MG63 (cell line): ENCODE measurements around the gene AFF3. TPM values are rescaled to one million over a fixed set of nuclear protein-coding genes. Genes with fewer than 3 reads are reported as not detected.

ENCODE experiments used
- DNase-seq: peaks from one replicate; pipeline ENCODE4 v3.0.0-alpha.2; 2020
- H3K27me3 ChIP-seq: fragments of 250-450 bp; sonication (Bioruptor Pico); 2 replicates; pipeline ENCODE4 v1.5.1; 2020; ENCODE audit warnings: mild to moderate bottlenecking, moderate library complexity
- H3K36me3 ChIP-seq: fragments of 250-450 bp; sonication (Bioruptor Pico); 2 replicates; pipeline ENCODE4 v1.5.1; 2020; ENCODE audit warnings: mild to moderate bottlenecking, moderate library complexity
- H3K4me3 ChIP-seq: fragments of 250-450 bp; sonication (Bioruptor Pico); 2 replicates; pipeline ENCODE4 v1.5.1; 2020; ENCODE audit warnings: mild to moderate bottlenecking, moderate library complexity
- H3K9me3 ChIP-seq: fragments of 250-450 bp; sonication (Bioruptor Pico); 2 replicates; pipeline ENCODE4 v1.5.1; 2020; ENCODE audit warnings: mild to moderate bottlenecking, moderate library complexity
- total RNA-seq: library from RNA; depleted of rRNA; stranded (reverse); fragments of >200 nt; shearing (Covaris generic); gene quantifications from 2 replicates; pipeline ENCODE4 v1.2.3, GENCODE V29; 2014; ENCODE audit warnings: low replicate concordance

Gene AFF3
- total RNA-seq, 1 experiment from 2014 or later = 6.1 TPM

DNA sequence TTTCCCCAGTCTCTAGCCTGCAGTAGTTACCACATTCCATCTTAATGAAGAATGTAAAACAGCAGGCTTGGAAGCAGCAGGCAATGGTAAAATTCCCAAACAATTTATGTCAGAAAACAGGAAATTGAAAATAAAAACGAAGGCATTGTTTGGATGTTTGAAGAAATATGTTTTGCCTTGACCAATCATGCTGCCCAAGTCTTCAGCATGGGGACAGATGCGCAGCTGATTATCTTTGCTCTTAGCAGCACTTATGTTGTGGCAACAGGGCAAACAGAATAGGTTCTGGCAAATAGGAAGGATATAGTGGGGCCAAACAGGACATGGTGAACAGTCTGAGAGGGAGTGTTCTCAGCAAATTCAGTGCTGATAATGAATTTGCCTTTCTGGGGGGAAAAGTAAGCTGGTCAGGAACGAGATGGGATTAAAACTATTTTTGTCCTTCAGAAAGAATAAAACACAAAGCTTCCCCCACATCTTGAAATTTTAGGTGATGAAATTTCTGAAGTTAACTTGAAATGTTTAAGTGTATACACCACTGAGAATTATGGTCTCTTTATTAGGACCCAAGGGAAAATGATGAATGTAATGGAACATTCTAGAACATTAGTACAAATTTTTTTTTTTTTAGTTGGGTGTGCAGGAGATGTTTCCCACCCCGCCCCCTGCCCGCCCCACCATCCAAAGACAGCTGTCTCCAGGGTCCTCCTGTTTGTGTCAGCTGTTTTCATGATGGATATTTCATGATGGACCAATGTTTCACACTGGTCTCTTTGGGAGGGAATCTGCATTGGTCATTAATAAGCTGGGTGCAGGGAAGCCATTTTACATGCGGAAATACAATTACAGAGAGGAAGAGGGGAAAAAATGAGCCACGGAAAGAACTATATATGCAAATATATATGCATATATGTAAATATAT is 413.0 kb downstream of the AFF3 start:
- H3K36me3 ChIP-seq = no peaks in the 10 kb centered on the region
- no peaks in the 10 kb centered on the region for H3K27me3 ChIP-seq
- H3K9me3 ChIP-seq = no peaks in the 10 kb centered on the region
- no peak for DNase-seq
- H3K4me3 ChIP-seq = no peak overlapping the region

DNA sequence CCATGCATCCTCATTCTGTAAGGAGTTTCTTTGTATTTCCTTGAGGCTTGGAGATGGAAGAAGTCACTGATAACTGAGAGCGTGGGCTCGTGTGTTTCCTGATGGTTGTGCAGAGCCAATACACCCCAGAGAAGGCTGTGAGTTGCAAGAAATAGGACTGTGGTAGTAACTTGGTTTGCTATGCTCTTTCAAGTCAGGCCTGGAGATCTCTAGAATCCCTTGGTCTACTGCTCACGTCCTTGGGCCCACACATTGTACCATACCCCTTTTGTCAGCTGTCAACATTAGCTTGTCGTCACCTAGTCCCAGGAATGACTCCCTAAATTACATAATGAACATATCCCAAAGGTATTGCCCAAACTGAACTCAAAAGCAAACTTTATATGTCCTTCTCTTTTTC is 414.2 kb downstream of the AFF3 start:
- H3K9me3 ChIP-seq = no peaks in the 10 kb centered on the region
- no peaks in the 10 kb centered on the region for H3K27me3 ChIP-seq
- no peak overlapping the region for H3K4me3 ChIP-seq
- no peak for DNase-seq
- H3K36me3 ChIP-seq = no peaks in the 10 kb centered on the region

DNA sequence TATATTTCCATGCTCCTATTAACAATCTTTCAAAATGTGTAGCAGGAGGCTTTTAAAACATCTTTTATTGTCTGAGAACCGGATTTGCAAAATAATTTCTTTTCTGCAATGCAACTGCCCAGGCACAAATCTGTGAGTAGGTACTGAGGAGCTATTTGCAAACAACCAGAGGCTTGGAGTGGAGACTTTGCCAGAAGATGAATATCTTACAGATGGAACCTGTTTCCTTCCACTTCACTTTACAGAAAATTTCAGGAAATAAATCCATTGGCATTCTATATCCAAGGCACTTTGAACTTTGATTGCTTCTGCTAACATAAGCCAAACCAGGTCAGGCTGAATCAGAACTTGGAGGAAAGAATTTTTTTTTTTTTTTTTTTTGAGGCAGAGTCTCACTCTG is 415.2 kb downstream of the AFF3 start:
- peaks cover 4% of the 10 kb centered on the region; the same call in 1 of the 2 replicates for H3K9me3 ChIP-seq

DNA sequence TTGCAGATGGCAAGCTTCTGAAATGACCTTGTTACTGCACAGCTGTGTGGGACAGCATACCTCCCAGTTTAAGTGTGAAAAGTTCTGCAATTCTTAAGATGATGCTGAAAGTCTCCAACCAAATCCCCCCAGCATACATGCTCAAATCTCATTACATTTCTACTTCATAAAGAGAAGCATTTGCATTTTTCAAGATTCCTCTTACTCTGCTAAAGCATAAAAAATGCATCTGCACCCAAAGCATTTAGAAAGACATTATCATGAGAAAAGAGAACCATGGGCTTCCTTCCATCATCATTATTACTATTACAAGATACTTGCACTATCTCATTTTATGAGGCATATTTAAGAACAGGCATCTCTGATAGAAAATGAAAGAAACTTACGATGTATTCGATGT is 415.7 kb downstream of the AFF3 start:
- Histone ChIP-seq H3K36me3 (no peaks in the 10 kb centered on the region), H3K4me3 (no peak overlapping the region), H3K9me3 (peaks cover 9% of the 10 kb centered on the region), H3K27me3 (no peaks in the 10 kb centered on the region)
- no peak for DNase-seq

More for the DNA sequence above, 415.2 kb downstream of the AFF3 start:
- Histone ChIP-seq H3K36me3 (no peaks in the 10 kb centered on the region), H3K4me3 (no peak overlapping the region), H3K27me3 (no peaks in the 10 kb centered on the region)
- no peak for DNase-seq

DNA sequence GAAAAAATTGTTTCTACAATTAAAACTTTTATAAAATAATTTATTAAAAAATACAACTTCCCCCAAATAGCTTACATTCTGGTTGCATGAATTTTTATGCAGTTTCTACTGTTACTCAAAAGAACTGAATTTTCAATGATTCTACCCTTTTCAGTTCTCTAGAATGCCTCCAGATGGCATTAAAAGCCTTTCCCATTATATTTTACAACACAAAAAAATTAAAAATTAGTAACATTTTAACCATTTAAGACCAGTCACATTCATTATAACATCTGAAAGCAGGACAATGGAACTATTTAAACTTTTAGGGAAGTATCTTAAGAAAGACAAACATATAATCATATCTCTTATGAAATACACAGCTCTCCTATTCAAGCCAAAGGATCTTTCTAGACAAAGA is 416.6 kb downstream of the AFF3 start:
- Histone ChIP-seq H3K4me3 (no peak overlapping the region), H3K27me3 (no peaks in the 10 kb centered on the region), H3K9me3 (peaks cover 10% of the 10 kb centered on the region), H3K36me3 (no peaks in the 10 kb centered on the region)
- no peak for DNase-seq

DNA sequence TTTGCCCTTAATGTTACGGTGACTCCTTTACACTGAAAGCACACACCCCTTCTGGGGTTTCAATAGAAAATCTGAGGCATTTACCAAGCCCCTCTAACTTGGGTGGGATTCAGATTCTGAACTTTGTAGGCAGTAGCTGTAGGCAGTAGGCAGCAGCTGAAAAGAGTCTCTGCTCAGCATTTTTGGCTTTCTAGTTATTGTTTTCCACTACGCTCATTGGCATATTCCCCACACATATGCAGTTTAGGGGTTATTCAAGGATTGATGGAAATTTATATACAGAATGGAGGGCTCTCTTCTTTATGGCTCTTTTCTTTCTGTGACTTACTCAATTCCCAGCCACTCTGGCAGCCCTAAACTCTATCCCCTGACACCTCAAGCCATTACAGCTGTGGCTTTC is 419.9 kb downstream of the AFF3 start:
- Histone ChIP-seq H3K27me3 (no peaks in the 10 kb centered on the region), H3K9me3 (peaks cover 10% of the 10 kb centered on the region), H3K4me3 (no peak overlapping the region), H3K36me3 (no peaks in the 10 kb centered on the region)
- DNase-seq = no peak

DNA sequence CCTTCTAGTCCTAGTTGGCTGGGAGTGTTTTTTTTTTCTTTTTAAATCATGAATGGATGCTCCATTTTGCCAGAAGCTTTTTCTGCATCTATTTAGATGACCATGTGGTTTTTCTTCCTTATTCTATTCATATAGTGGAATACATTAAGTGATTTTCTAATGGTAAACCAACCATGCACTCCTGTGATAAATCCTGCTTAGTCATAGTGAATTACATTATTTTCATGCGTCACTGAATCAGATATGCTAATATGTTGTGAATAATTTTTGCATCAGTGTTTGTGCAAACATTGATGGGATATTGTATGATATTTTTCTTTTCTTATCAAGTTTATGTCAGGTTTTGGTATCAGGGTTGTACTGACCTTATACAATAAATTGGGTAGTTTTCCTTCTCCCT is 423.3 kb downstream of the AFF3 start:
- no peak for DNase-seq
- H3K27me3 ChIP-seq = no peaks in the 10 kb centered on the region
- no peak overlapping the region for H3K4me3 ChIP-seq
- no peaks in the 10 kb centered on the region for H3K36me3 ChIP-seq
- peaks cover 10% of the 10 kb centered on the region for H3K9me3 ChIP-seq

DNA sequence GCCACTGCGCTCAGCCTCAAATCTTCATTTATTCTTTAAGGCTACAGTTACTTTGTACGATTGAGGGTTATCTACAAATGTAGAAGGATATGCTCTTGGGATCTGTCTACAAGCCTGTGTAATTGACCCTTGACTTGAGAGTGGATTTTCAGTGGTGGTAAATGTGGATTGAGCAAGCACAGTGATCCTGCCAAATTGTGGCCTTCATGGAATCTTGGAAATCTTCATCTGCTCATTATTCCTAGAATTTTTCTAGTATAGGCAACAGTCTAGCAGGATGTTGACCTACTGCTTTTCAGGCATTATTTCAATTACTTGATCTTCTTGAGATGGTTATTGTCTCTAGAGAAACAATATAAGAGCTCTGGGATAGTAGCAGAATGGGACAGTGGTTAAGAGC is 426.4 kb downstream of the AFF3 start:
- Histone ChIP-seq H3K27me3 (no peaks in the 10 kb centered on the region), H3K9me3 (0 out of 2 replicates have a peak, but pooled peaks cover under 1% of the 10 kb centered on the region), H3K36me3 (no peaks in the 10 kb centered on the region), H3K4me3 (no peak overlapping the region)
- no peak for DNase-seq

DNA sequence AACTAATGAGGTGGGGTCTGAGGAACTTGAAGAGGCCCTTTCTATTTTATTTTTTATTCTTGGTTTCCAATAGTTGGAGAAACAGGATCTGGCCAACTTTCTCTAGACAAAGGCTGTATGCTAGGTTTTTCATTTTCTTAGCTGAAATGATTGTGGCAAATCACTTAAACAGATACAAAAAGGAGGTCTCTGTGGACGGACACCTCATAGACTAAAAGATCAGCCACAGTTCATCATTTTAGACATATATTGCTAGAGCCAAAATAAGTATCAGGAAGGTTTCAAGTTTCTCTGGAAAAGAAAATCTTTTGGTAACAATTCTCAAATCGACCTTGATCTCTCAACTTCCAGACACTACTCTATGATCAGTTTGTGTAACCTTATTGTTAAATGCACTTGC is 428.0 kb downstream of the AFF3 start:
- no peaks in the 10 kb centered on the region for H3K9me3 ChIP-seq

DNA sequence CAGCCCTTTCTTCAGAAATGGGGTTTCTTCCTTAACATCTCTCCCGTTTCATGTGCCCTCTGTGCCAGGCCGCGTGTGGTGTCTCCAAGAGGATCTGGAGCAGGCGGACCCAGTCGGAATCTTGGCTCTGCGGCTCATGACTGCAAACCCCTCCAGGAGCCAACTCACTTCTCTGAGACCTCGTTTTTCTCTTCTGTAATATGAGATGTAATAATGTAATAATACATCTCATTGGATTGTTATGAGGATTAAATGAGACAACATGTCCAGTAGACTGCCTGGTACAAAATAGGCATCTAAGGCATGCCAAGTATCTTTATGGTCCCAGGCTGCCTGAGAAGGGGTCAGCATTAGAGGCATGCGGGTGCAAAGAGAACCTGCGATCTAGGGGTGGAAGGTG is 431.2 kb downstream of the AFF3 start:
- Histone ChIP-seq H3K9me3 (no peaks in the 10 kb centered on the region), H3K27me3 (no peaks in the 10 kb centered on the region), H3K4me3 (no peak overlapping the region), H3K36me3 (no peaks in the 10 kb centered on the region)
- no peak for DNase-seq

More for the DNA sequence above, 428.0 kb downstream of the AFF3 start:
- DNase-seq = no peak
- Histone ChIP-seq H3K4me3 (no peak overlapping the region), H3K36me3 (no peaks in the 10 kb centered on the region), H3K27me3 (no peaks in the 10 kb centered on the region)

DNA sequence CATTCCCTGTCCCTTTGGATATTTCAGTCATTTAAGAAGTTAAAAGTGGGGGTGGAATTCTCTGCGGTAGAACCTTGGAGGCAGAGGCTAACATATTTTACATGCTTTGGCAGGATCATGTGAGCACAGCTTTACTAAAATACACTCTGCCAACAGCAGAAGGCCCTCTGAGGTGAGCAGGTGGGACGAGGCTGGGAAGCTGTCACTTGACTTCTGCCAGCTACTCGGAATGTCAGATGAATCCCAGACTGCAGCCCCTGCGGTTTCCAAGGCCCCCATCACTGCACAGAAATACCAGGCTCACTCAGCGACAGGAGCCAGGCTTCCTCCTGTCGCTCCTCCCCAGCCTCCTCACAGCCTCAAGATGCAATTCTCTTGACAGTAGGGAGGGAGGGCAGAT is 431.7 kb downstream of the AFF3 start:
- Histone ChIP-seq H3K4me3 (no peak overlapping the region), H3K9me3 (no peaks in the 10 kb centered on the region), H3K27me3 (no peaks in the 10 kb centered on the region), H3K36me3 (no peaks in the 10 kb centered on the region)
- no peak for DNase-seq

DNA sequence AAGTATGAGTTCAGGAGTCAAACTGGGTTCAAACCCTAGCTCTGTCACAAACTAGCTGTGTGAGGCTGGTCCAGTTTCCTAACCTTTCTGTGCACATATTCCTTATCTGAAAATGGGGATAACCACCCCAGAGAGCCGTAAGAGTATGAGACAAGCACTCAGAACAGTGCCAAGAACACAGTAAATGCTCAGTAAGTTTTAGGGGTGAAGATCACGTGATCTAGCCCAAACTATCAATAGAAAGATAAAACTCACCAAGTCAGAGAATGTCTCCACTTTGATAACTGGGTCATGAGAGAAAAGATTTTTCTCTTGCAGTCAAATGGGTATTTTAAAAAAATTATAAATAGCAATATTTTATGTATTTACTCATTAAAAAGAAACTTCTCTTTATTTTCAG is 433.2 kb downstream of the AFF3 start:
- H3K27me3 ChIP-seq = no peaks in the 10 kb centered on the region
- H3K36me3 ChIP-seq = no peaks in the 10 kb centered on the region
- no peaks in the 10 kb centered on the region for H3K9me3 ChIP-seq
- DNase-seq = no peak
- no peak overlapping the region for H3K4me3 ChIP-seq

DNA sequence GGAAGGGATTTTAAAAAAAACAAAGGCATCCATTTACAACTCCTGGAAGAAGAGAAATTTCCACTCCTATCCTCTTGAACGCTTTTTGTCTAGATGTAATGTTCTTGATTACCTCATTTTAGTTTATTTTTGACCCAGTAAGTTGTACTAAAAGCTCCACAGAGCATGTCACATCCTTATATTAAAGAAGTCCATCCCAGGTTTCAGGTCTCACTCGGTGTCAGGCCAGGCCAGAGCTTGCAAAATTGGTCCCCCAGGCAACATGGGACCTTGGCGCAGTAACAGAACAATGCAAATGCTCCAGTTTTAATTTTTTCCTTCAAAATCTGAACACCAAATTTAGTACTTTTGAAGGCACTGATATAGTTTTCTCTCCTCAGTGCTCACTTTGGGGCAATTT is 434.2 kb downstream of the AFF3 start:
- Histone ChIP-seq H3K4me3 (no peak overlapping the region), H3K9me3 (no peaks in the 10 kb centered on the region), H3K27me3 (no peaks in the 10 kb centered on the region), H3K36me3 (no peaks in the 10 kb centered on the region)
- DNase-seq = no peak

DNA sequence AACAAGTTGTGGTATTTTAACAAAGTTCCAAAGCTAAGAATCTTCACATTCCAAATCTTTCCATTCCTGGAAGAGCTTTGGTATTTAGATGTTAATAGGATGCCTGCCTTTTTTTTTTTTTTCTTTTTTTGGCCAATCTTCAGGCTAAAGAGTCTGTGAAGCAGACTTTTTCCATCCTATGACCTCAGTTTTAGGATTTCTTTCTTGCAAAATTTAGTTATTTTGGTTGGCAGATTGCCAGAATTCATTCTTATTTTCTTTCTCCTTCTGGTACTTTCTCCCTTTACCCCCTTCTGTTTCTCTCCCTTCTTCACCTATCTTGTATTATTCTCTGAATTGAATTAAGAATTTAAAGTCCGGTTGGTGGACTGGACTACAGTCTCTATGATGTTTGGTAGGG is 434.8 kb downstream of the AFF3 start:
- DNase-seq = no peak
- Histone ChIP-seq H3K4me3 (no peak overlapping the region), H3K36me3 (no peaks in the 10 kb centered on the region), H3K27me3 (no peaks in the 10 kb centered on the region), H3K9me3 (no peaks in the 10 kb centered on the region)

DNA sequence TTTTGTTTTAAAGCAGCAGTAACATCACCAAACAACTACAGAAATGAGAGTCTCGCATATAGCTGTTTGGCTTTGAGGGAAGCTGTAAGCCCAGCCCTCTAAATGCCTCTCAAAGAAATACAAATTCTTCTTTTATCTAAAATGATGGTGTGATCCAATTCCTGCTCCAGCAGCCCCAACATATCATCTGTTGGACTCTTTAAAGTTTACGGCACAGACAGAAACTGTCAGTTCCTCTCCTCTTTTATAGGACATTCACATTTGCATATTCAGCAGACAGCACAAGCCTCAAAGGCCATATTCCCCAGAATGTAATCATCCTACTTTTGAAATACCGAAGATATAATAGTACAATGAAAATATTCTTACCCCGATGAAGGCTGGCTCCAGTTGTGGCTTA is 435.7 kb downstream of the AFF3 start:
- H3K27me3 ChIP-seq = no peaks in the 10 kb centered on the region
- no peak overlapping the region for H3K4me3 ChIP-seq
- no peak for DNase-seq
- H3K36me3 ChIP-seq = no peaks in the 10 kb centered on the region
- H3K9me3 ChIP-seq = no peaks in the 10 kb centered on the region

DNA sequence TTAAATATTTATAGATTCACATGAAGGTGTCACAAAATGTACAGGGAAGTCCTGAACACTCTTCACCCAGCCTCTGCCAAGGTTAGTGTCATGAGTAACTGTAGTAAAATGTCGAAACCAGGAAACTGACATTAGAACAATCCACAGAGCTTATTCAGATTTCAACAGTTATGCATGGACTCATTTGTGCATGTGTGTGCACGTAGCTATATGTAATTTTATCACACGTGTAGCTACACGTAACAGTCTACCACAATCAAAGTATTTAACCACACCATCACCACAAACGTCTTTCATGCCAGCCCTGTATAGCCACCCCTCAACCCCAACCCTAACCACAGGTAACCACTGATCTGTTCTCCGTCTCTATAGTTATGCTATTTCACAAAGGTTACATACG is 440.9 kb downstream of the AFF3 start:
- no peak for DNase-seq
- no peak overlapping the region for H3K4me3 ChIP-seq

DNA sequence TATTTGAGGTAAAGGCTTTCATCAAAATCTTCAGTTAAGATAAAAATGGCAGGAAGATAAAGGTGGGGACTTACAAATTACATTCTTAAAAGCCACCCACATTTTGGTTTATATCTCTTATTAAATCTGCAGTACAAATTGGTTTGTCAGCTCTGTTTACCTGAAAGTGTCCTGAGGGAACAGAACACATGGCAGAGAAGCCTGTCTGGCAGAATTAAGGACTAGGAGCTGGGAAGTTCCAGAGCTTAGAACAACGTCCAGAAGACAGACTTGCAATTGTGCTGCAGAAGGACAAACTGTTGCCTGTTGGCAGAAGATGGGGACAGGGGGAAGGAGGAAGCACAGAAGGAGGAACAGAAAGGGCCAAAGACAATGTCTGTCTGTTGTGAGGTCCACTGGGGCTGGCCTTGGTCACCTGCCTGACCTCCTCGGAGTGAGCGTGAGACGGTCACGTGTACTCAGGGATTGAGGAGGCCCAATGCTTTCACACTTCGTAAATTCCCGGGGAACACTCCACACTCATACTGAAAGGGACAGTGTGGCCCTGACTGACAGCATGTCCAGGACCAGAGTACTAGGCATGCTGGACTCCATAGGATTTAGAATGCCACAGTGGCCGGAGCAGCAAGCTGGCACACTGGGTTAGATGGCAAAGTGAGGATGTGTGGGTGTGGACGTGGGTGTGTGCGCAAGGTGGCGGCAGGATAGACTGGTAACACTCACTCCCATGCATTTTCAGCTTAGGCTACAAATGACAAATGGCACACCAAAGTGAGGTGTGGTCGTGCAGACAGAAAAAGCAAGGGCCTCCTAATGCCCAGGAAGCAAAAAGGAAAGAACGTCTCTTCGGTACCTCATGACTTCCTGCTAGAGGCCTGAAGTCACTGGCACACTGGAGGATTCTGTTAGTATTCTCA is 441.6 kb downstream of the AFF3 start:
- H3K9me3 ChIP-seq = no peaks in the 10 kb centered on the region
- DNase-seq = no peak
- H3K4me3 ChIP-seq = no peak overlapping the region
- no peaks in the 10 kb centered on the region for H3K36me3 ChIP-seq
- no peaks in the 10 kb centered on the region for H3K27me3 ChIP-seq

More for the DNA sequence above, 440.9 kb downstream of the AFF3 start:
- H3K9me3 ChIP-seq = no peaks in the 10 kb centered on the region
- no peaks in the 10 kb centered on the region for H3K27me3 ChIP-seq
- H3K36me3 ChIP-seq = no peaks in the 10 kb centered on the region
